ENCODE data around the gene PGA3.
"Not testable (repeated sequence)": the region's sequence is repeated elsewhere in the genome, so short reads cannot be mapped to it uniquely, and the experiment has no call there.

DNA sequence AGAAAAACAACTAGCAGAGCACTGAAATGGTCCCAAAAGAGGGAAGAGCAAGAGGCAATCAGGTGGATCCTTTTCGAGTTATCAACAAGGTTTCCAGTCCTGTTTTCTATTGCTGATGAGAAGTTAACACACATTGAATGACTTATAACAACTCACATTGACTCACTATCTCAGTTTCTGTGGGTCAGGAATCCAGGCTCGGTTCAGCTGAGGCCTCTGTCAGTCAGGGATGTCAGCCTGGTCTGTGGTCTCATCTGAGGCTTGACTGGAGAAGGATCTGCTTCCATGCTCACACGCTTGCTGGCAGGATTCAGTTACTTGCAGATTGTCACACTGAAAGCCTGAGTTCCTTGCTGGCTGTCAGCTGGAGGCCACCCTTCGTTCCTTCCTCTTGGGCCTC, 15.0 kb downstream of the PGA3 start:
- not testable (repeated sequence) for TF ChIP-seq POLR2A, CTCF (IDR thresholded peaks at IDR 0.05)

Data from heart left ventricle (tissue), 13 donors.